NCI-H526 treated with DMSO at 0.1 percent for 48 hours (cell line): ENCODE results near the gene HPCA.

Source experiments
- DNase-seq: peaks from one replicate; lab custom pipeline; 2025; lab: John Stamatoyannopoulos, UW

Gene HPCA

DNA sequence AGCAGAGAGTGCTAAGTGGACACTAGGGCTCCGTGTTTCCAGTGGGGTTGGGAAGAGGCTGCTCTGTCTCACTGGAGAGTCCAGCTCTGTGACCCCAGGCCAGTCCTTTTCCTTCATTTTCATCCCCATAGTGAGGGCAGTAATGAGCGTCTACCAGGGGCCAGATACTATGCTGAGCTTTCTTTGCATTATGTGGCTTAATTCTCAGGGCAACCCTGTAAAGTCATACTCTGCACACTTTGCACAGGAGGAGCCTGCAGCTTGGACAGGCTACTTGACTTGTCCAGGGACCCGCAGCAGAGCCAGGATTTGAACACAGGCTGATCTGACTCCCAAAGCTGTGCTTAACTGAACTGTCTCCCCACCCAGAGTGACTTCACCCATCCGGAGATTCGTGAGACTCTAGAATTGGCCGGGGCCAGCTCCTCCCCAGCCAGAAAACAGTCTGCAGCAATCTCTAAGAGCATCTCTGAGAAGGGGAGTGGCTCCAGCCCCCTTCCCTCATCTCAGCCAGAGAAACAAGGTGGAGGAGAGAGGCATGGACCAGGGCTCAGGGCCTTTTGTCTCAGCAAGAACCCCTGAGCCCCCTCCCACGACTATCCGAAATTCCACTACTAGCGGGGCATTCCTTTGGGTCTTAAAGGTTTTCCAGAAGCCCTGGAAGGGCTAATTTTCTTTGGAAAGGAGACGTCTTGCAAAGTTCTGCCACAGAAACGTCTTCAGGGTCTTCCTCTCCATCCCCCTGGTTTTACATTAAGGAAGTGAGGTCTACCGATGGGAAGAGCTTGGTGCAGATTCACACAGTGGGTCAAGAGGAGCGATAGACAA is 14.7 kb upstream of the HPCA start:
- DNase-seq = no peak

DNA sequence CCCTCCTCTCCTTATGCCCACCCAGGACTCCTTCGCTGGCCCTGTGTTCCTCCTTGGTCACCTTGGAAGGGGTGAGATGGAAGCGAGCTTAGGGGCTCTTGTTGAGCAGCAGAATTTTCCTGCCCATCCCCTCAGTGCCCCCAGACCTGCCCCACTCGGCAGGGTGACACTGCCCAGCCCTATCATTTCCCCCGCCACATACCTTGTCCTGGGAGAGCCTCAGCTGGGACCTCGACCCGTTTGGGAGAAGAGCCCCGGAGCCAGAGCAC is 14.2 kb upstream of the HPCA start:
- DNase-seq = no peak

DNA sequence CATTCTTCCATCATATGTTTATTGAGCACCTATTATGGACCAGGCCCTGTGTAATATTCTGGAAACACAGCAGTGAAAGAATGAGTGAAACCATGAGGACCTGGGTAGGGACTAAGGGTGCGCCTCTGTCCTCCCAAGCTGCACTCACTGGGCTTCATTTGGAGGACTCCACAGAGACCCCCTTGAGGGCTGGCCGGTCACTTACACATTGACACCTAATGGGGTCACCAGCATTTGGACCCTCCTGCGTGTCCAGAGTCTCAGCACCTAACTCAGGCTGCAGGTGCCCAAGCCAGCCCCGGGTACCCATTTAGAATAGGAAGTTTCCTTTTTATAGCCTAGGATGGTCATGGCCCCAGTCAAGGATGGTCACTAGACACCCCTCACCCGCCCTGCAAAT is 12.8 kb upstream of the HPCA start:
- DNase-seq = no peak

DNA sequence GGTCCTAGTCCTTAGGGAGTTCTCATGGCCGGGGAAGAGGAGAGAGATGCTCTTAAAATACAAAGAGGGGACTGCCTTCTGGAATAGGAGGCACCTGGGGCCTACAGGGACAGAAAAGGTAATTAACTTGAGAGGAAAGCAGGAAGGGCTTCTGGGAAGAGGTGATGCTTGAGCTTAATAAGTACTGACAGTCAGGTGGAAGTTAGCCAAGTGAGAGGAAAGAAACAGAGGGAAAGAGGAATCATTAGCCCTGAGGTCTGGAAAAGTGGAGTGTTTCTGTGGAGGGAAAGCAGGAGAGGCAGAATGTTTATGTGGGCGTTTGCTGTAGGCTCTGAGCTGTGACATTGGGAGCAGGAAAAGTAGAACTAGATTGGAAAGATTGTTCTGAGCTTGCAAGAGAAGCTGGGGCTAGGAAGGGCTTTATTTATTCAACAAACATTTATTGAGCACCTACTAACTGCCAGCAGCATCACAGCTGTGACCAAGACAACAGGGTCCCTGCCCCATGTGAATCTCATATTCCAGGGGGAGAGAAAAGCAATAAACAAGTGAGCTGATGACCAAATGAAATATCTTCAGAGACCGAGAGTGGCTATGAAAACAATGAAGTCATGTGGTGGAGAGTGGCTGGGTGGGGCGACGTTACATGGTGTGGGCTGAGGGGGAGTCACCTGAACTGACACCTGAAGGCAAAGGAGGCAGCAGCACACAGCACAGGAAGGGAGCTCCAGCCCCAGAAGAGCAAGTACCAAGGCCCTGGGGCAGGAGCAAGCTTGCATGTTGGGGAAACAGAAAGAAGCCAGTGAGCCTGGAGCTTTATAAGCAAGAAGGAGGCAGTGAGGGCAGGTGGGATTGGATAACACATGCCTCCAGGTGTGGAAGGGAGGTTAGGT is 11.2 kb upstream of the HPCA start:
- DNase-seq = no peak

DNA sequence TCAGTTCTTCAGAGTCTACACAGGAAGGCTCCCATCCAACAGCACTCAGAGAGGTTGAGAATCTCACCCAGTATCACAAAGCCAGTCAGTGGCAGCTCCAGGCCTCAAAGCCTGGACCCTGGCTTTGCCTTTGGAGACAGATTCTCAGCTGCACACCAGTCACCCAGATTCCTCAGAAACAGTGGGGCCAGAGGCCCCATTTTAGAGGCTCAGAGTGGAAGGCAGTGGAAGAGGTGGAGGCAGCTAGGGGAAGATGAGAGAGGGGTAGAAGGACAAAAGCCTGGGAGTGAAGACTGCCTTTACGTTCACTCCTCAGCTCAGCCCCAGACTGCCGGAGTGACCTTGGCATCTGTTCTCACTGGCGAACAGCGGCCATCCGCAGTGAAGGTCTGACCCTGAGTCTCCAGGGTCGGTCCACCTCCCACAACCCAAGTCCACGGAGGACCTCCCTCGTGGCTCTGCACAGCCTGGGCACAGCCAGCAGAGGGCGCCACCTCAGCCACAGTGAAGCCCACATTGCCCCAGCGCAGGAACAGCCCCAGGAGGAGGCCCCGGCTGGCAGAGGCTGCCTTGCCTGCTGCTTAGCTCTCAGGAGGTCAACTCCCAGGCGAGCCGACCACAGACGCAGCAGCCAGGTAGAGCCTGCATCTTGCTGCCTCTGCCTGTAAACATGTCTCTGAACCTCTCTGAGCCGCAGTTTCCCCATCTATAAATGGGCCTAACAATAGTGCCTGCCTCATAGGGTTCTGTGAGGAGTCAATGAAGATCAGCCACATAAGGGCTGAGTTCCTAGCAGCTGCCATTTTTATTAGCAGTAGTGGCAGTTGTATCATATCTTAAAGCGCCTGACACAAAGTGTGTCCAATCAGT is 9.7 kb upstream of the HPCA start:
- DNase-seq = no peak

DNA sequence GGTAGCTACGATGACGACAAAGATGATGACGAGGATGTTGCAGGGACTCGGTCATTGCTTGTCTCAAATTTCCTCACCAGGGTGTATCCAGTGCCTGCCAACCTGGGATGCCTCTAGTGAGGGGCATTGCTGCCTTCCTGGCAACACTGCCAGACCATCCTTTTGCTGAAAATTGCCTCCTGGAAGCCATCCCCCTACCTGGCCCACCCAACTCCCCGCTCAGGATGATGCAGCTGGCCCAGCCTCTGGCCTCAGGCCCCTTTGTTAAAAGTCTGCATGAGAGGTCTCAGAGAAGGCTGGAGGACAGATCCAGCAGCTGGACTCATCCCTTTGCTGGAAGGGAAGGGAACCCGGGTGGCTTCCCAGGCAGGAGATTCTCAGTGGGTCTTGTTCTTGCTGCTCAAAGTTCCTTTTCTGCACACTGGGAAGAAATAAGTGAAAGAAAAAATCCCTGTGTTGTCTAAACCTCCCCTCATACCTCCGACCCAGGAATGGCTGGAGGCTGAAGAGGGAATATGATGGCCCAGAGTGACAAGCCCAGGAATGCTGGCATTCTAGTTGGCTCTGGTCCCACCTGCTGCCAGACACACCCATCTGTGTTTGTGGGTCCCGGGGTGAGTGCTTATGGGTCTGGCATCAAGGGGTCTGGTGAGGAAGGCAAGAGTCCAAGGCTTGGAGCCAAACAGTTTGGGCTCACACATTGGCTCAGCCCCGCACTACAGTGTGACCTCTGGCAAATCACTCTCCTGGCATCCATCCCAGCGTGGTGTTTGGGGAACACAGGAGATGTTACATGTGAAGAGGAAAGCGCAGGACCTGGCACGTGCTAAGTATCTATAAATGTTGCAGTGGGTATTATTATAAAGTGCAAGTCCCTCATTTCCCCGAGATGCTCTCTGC is 8.8 kb upstream of the HPCA start:
- no peak for DNase-seq

DNA sequence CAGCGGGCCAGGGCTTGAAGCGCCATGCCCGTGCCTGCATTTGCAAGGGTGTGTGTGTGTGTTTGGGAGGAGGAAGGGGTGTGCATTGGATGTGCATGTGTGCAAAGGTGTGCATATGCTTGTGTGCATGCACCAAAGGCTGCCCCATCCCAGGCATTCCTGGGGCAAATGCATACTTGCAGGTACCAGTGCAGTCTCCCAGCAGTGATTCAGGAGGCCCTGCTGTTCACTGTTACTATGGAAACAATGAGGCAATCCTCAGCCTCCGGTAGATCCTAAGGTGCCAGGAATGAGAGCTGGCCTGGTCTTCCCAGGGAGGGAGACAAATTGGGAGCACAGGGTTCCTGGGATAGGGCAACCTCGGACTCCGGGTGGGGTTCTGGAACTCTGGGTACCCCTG is 8.1 kb upstream of the HPCA start:
- DNase-seq = no peak

DNA sequence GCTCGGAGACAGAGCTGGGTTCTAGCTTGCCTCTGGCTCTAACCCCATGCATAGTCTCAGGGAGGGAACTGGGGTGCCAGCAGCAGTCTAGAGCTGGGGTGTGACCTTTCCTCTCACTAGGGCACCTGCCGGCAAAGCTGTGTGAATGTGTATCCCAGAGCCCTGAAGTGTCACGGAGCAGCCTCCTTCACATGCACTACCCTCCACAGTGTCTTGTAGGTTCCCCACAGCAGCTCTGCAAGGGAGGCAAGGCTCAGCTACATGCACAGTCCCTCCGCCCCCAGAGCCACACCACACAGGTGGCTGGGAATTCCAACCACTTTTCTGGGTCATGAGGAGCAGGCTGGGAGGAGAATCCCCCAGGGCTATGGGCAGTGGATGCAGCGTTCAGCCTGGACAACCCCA is 7.7 kb upstream of the HPCA start:
- DNase-seq = no peak

DNA sequence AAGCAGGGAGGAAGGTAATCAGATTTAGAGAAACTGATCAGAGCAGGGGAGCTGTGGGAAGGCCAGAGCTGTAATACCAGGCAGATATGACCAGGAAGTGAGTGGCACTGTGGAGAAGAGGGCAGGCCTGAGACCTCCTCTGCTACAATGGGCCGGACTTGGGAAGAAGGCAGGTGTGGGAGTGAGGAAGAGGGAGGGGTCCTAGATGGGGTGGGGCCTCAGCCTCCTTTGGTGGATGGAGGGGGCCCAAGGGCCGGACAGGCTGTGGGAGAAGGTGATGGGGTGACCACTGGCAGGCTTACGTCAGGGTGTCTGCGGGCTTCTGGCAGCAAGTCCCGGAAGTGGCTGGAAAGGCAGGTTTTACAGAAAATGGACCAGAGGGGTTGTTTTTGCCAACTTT is 5.0 kb upstream of the HPCA start:
- no peak for DNase-seq

DNA sequence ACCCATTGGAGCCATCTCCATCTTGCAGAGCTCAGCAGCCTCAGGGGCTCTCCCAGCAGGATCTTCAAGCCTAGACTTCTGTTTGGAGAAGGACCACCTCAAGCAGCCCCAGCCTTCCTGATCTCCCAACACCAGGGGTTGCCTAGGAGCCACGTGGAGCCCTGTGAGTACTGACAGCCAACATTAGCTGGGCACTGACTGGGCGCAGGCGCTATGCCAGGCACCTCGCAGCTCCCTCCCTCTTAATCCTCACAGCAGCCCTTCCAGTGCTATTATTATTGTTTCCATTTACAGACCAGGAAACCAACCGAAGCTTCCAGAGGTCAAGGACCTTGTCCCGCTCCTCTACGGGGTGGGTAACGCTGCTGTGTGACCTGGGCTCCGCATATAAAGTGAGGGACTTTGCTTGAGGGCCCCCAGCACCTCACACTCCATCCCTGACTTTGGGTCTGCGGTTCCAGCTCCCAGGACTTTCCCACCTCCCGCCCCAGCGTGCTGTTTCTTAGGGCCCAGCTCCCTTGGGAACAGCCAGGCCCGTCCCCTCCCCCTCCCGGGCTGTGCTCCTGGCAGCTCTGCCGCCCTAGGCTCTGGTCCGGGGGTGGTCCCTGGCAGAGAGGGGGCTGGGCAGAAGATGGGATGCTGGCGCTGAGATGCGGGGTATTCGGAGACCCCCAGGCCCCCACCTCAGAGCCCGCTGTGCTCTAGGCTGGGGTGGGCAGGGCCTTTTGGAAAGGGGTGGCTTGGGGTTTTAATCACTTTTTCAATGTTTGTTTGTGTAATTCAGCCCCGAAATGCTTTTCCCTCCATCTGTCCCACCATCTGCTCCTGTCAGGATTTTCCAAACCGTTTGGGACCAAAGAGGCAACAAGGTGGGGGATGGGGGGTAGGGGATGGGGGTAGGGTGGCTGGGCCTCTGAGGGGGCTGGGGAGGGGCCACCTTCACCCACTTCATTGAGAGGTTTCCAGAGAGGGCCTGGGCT is 4.1 kb upstream of the HPCA start:
- DNase-seq = no peak

DNA sequence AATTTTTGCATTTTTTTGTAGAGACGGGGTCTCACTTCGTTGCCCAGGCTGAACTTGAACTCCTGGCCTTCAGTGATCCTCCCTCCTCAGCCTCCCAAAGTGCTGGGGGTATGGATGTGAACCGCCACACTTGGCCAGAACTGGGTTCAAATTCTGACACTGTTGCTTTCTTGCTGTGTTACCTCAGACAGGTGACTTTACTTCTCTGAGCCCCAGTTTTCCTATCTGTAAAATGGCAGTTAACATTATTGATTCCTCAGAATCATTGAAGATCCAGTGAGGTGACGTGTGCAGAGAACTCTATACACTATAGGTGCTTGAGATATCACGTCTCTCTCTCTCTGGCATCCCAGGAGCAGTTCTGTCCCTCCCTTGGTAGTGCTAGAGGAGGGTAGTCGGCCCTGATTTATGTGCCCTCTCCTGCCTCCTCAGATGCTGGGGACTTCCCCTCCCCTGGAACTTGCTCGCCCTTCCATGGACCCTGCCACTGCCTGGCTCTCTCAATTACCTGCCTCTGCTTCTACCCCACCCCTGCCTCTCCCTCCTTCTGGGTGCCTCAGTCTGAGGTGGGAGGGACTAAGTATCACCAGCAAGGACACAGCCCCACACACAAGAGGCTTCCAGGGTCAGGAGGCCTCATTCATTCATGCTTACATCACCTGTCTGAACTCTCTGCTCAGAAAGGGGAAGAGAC is 2.8 kb upstream of the HPCA start:
- no peak for DNase-seq

DNA sequence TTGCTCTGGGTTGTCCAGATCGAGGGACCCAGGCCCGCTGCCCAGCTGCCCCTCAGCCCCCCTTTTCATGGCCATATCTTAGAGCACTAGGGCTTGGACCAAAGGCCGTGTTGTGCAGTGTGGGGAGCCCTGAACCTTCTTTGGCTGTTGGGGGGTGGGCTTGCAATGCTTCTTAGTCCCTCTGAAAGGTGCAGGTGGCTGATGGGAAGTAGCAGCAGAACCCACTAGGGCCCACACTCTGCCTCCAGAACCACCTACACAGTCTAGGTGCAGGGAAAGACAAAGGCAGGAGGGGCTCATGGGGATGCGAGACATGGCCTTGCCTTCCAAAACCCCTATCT is 2.3 kb upstream of the HPCA start:
- no peak for DNase-seq

DNA sequence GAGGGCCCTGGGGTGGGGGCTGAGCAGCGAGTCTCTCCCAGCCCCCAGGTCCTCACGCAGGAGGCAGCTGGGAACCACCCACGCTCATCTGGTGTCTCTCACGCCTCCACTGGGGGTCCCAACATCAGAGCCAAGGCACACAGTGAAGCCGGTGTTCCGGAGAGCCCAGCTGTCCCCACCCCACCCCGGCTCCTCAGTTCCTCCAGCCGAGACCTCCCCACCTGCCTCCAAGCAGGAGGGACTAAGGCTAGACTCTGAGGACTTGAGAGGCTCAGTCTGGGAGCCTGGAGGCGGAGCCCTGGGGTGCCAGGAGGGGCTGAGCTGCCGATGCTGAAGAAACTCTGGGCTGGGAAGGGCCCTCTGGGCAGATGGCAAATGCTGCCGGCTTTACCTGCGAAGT is 1.6 kb upstream of the HPCA start:
- DNase-seq = peak; percentile 69

DNA sequence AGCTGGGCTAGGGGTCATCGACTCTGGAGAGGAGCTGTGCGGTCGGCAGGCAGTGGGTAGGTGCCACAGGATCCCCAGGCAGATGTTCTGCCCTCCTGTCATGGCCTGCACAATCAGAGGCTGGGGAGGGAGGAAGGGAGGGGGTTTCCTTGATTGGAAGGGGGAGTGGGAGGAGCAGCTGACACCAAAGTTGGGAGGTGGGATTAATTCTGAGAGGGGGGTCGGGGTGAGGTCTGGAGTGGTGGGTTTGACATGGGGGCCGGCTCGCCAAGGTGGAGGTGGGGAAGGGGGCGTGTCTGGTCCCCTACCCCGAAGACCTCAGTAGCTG is 651 bp upstream of the HPCA start:
- DNase-seq = no peak

DNA sequence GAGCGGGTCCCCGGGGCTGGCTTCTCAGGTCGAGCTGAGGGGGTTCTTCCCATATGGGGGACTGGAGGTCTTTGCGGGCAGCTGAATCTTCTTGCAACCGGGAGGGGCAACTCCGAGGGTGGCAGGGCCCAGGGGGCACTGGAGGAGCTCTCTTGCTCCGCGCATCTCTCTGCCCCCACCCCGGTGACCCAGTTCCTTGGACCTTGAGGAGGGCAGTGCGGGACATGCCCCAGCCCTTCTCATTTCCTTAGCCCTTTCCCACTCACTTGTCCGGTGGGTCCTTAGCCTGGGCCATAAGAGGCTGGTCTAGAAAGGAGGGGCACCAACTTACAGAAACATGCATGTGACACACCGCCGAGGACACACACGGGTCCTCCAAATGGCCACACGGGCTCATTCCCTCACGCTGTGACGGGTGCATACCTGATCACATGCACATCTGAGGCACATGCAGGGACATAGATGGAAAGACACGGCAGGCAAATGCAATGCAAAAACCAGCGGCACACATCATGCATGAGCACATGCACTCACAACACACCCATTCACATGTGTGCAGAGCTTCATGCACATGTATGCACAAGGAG is 630 bp downstream of the HPCA start:
- DNase-seq = no peak

DNA sequence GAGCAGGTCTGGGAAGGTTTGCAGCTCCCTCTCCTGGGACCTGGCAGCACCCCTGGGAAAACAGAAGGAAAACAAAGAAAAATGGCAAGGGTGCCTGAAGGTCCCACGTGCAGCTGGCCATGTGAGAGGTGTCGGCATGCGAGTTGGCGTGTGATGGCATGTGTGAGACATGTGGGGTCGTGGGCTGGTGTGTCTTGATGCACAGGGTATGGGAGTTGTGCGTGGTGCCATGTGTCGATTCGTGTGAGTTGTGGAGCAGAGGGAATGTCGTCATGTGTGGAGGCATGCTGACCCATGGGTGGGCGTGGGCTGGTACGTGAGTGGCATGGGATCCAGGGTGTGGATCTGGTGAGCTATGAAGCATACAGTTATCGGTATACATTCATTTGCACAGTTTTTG is 1.3 kb downstream of the HPCA start:
- DNase-seq = no peak

DNA sequence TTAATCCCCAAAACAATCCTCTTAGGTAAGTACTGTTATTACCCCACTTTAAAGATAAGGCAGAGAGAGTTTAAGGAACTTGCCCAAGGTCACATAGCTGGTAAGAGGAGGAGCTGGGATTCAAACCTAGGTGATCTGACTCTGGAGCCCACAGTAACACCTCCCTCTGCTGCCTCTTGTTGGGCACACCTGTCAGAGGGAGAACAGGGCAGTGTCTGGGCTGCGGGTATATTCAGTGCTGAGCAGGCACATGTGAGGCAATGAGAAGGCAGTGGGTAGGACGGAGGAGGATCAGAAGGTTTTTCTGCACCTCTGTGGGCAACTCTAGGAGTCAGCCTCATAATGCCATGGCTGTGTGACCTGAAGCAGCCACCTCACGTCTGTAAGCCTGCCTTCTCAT is 1.8 kb downstream of the HPCA start:
- no peak for DNase-seq

DNA sequence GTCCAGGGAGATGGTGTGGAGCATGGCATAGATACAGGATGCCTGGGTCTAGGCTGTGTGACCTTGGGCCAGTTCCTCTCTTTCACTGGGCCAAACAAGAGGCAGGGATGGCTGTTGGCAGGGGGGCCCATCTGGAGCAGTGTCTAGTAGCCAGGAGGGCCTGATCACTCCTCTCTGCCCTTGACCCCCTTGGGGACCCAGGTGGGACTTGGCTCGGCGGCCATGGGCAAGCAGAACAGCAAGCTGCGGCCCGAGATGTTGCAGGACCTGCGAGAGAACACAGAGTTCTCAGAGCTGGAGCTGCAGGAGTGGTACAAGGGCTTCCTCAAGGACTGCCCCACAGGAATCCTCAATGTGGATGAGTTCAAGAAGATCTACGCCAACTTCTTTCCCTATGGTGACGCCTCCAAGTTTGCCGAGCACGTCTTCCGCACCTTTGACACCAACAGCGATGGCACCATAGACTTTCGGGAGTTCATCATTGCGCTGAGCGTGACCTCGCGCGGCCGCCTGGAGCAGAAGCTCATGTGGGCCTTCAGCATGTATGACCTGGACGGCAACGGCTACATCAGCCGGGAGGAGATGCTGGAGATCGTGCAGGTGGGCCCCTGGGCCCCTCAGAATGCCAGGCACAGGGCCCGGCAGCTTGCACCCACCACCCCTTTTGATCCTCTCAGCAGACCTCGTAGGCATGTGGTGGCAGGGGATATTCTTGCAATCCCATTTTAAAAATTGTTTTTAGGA is 2.6 kb downstream of the HPCA start:
- DNase-seq = no peak

DNA sequence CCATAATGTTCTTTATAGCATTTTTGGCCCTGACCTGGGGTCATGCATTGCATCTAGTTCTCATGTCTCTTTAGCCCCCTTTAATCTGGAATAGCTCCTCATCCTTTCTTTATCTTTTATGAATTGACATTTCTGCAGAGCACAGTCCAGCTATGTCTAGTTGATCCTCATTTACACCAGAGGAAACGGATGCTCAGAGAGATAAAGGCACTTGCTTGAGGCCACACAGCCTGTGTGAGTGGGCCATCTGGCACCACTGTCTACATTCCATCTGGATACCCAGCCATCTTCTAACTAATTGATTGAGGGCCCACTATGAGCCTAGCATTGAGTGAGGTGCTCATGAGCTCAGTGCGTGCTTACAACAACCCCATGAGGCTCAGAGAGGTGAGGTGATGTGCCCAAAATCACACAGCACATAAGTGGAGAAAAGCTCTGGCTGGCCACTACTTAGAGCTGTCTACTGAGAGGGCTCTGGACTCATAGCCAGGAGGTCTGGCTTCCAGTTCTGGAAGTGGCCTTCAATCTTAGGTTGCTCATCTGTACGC is 3.5 kb downstream of the HPCA start:
- DNase-seq = no peak
